DMS53 treated with DMSO at 0.1 percent for 48 hours (cell line): ENCODE results near the gene STBD1.
"Not testable (repeated sequence)": the region's sequence is repeated elsewhere in the genome, so short reads cannot be mapped to it uniquely, and the experiment has no call there.

Experiments used
- DNase-seq: peaks from one replicate; lab custom pipeline; 2025; ENCODE audit not compliant: unreplicated experiment; lab: John Stamatoyannopoulos, UW

STBD1 gene

GRCh38 chr4:76315267-76315918, 8.9 kb downstream of the STBD1 start:
- no peak for DNase-seq

- DNase-seq = no peak
These were observed 9.6 kb downstream of the STBD1 start for GRCh38 chr4:76316131-76316530.

- DNase-seq = no peak
These were observed 15.7 kb downstream of the STBD1 start for GRCh38 chr4:76322236-76322635.

DNA sequence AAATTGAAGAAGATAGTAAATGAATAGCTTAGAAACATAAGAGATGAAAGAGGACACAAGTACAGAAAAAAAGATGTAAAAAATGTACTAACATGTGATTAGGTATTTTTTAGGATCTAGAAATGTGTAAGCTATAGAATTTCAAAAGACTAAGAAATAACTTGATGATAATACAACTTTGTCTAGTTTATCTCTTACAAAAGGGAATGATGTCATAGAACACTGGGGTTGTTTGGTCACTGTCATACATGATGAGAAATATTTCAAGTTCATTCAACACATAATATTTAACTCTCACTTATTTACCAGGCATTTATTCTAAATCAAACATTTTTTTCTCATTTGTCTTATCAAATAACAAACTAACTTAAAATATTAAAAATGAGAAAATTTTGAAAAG, 18.5 kb downstream of the STBD1 start:
- DNase-seq = no peak

- no peak for DNase-seq
These were observed 20.0 kb downstream of the STBD1 start for GRCh38 chr4:76326515-76326914.

DNA sequence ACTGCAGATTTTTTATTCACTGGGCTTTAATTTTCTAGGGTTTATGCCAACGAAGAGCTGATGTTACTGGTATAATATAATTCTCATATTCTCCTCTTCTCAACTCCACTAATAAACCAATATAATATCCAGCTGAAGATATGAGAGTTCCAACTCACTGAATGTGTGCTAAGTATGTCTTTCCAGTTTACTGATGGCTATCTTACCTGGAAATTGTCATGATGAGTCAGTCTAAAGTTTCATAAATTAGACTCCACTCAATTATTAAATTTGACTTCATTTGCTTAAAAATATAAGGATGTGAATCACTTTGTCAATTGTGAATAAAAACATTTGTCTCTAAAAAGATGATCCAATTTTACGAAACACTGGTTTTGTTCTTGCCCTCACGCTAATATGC, 28.4 kb downstream of the STBD1 start:
- DNase-seq = no peak

- no peak for DNase-seq
These were observed 32.8 kb downstream of the STBD1 start for GRCh38 chr4:76339364-76339763.

GRCh38 chr4:76341063-76341462, 34.5 kb downstream of the STBD1 start:
- peak; percentile 6 for DNase-seq

DNA sequence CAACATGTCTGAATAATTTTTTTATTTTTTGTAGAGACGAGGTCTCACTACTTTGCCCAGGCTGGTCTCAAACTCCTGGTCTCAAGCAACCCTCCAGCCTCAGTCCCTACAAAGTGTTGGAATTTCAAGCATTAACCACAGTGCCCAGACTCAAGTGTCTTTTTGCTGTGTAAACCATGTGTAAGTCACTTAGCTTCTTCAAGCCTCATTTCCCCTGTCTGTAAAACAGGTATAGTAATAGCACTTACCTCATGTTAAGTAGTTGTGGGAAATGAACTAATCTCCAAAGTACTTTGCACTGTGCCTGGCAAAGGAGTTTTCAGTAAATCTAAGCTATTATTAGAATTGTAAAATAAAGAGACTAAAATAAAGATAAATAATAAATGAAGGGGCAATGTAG, 35.7 kb downstream of the STBD1 start:
- DNase-seq = no peak

GRCh38 chr4:76342803-76343202, 36.3 kb downstream of the STBD1 start:
- no peak for DNase-seq

DNA sequence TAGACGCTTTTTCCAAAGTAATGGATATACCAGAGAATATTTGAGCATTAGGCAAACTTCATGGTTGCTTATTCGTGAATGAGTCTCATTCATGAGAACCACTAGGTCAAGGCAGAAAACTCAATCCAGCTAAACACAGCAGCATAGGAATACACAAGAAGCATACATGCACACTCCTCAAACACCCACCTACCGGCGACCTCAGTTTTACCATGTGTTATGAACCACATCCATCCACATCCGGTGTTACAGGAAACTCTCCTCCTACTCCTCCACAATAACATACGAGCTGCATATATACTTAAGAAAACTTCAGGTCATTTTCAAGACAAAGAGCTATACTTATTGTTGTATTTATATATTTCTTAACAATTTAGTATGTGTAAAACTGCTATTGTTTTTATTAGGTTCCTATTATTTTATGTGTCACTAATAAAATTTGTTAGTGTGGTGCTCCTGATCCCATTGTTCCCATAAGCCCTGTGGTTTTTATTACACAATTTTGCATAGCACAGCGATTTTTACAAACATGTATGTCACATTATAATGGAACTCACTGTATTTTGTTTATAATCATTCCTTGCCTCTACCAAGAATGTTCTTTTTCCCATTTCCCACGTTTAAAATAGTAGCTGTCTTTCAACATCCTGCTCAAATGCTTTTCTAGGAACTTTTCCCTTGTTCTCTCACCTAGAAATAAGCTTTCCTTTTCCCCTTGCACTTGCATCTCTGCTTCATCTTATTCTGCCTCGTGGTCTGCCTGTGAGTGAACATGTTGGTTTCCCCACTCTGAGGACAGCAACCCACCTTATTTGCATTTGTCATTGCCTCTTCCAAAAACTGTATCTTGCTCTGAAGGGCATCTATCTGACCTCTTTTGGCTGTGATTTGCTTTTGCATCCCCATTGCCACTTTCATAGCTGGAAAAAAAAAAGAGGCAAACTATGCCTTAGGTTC, 48.3 kb downstream of the STBD1 start:
- no peak for DNase-seq

DNA sequence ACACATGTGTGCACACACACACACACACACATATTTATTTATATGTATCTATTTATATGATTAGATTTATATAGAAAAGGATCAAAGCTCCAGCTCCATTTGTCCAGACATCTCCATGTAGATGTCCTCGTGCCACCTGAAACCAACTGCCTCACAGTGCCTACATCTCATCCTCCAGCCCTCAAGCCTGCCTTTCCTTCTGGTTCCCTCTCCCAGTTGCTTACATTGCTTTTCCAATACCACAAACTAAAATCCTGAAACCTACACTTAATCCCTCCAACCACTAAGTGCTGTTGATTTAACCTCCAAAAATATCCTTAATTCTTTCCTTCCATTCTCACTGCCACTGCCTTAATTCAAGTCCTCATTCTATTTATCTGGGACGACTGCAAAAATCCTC, 51.4 kb downstream of the STBD1 start:
- DNase-seq = no peak

DNA sequence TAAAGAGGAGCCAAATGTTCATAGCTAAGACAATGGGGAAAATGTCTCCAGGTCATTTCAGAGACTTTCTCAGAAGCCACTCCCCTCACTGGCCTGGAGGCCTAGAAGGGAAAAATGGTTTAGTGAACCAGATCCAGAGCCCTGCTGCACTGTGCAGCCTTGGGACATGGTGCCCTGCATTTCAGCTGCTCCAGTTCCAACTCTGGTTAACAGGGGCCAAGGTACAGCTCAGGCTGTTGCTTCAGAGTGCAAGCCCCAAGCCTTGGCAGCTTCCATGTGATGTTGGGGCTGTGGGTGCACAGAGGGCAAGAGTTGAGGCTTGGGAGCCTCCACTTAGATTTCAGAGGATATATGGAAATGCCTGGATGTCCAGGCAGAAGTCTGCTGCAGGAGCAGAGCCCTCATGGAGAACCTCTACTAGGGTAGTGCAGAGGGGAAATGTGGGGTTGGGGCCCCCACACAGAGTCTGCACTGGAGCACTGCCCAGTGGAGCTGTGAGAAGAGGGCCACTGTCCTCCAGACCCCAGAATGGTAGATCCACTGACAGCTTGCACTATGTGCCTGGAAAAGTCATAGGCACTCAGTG, 53.4 kb downstream of the STBD1 start:
- not testable (repeated sequence) for DNase-seq
